HepG2 (cell line): ENCODE measurements around the gene ZNF17. TPM values are rescaled to one million over a fixed set of nuclear protein-coding genes. Genes with fewer than 3 reads are reported as not detected.

Source experiments
- CBFB ChIP-seq: sonication (generic); formaldehyde crosslinking; IDR thresholded peaks from 2 replicates; pipeline ENCODE4 v1.4.0; 2020; ENCODE audit warnings: missing genetic modification reagents
- CCAR2 ChIP-seq: fragments of 200-400 bp; formaldehyde crosslinking; optimal IDR thresholded peaks from 2 replicates; pipeline ENCODE3; 2018; ENCODE audit warnings: low read depth, mild to moderate bottlenecking, low read length, moderate library complexity
- ESRRA ChIP-seq: sonication (generic); formaldehyde crosslinking; IDR thresholded peaks from 2 replicates; pipeline ENCODE4 v1.5.1; 2020; ENCODE audit warnings: mild to moderate bottlenecking, low read depth, missing genetic modification reagents
- HDAC6 ChIP-seq: fragments of 200-600 bp; sonication (generic); IDR thresholded peaks from 2 replicates; pipeline ENCODE4 v1.7.0; 2017; ENCODE audit warnings: mild to moderate bottlenecking, antibody characterized with exemption, low read length, low read depth
- IRX3 ChIP-seq: sonication (generic); formaldehyde crosslinking; IDR thresholded peaks from 2 replicates; pipeline ENCODE4 v1.8.1; 2023; ENCODE audit warnings: mild to moderate bottlenecking, low read depth, missing genetic modification reagents, borderline replicate concordance
- KLF13 ChIP-seq: sonication (generic); formaldehyde crosslinking; IDR thresholded peaks from 2 replicates; pipeline ENCODE4 v1.4.0; 2020; ENCODE audit warnings: mild to moderate bottlenecking, missing genetic modification reagents
- NCOA5 ChIP-seq: sonication (generic); formaldehyde crosslinking; IDR thresholded peaks from 2 replicates; pipeline ENCODE4 v1.4.0; 2020; ENCODE audit warnings: missing genetic modification reagents
- NCOR1 ChIP-seq: fragments of 200-600 bp; sonication (generic); IDR thresholded peaks from 2 replicates; pipeline ENCODE4 v1.7.0; 2017; ENCODE audit warnings: antibody characterized with exemption, low read length, borderline replicate concordance
- PAXIP1 ChIP-seq: sonication (generic); formaldehyde crosslinking; conservative IDR thresholded peaks from 2 replicates; pipeline ENCODE4 v1.4.0; 2020; ENCODE audit warnings: mild to moderate bottlenecking, missing genetic modification reagents, moderate library complexity
- PHF8 ChIP-seq: sonication (generic); formaldehyde crosslinking; IDR thresholded peaks from 2 replicates; pipeline ENCODE4 v1.5.0; 2020; ENCODE audit warnings: missing genetic modification reagents
- RORA ChIP-seq: sonication (generic); formaldehyde crosslinking; IDR thresholded peaks from 2 replicates; pipeline ENCODE4 v1.5.0; 2020; ENCODE audit warnings: mild to moderate bottlenecking, missing genetic modification reagents, moderate library complexity
- TARDBP ChIP-seq: sonication (generic); formaldehyde crosslinking; IDR thresholded peaks from 2 replicates; pipeline ENCODE4 v1.8.0; 2022; ENCODE audit warnings: mild to moderate bottlenecking, missing genetic modification reagents
- TRIM24 ChIP-seq: sonication (generic); formaldehyde crosslinking; IDR thresholded peaks from 2 replicates; pipeline ENCODE4 v1.8.0; 2022; ENCODE audit warnings: mild to moderate bottlenecking, missing genetic modification reagents
- XRCC5 ChIP-seq: fragments of 200-400 bp; formaldehyde crosslinking; optimal IDR thresholded peaks from 2 replicates; pipeline ENCODE3; 2017; ENCODE audit warnings: mild to moderate bottlenecking, low read length
- ZFP90 ChIP-seq: sonication (generic); formaldehyde crosslinking; IDR thresholded peaks from 2 replicates; pipeline ENCODE4 v1.8.0; 2022; ENCODE audit warnings: missing genetic modification reagents, mild to moderate bottlenecking, inconsistent platforms, borderline replicate concordance
- ZNF24 ChIP-seq: fragments of 450-650 bp; IDR thresholded peaks from 2 replicates; pipeline ENCODE4 v1.6.1; 2017; ENCODE audit warnings: antibody characterized with exemption, mild to moderate bottlenecking
- ZNF274 ChIP-seq: sonication (generic); formaldehyde crosslinking; IDR thresholded peaks from 2 replicates; pipeline ENCODE4 v1.5.1; 2020; ENCODE audit warnings: mild to moderate bottlenecking, missing genetic modification reagents
- ZNF782 ChIP-seq: sonication (generic); formaldehyde crosslinking; IDR thresholded peaks from 2 replicates; pipeline ENCODE4 v1.4.0; 2020; ENCODE audit warnings: missing genetic modification reagents, mild to moderate bottlenecking, borderline replicate concordance
- ZNF878 ChIP-seq: sonication (generic); formaldehyde crosslinking; IDR thresholded peaks from 2 replicates; pipeline ENCODE4 v1.8.1; 2023; ENCODE audit warnings: mild to moderate bottlenecking, missing genetic modification reagents, moderate library complexity
- polyA plus RNA-seq, 8 experiments: library from polyadenylated mRNA; depleted of rRNA in 3 of 8; stranded (reverse) in 7 of 8; unstranded in 1 of 8; fragments of >200 nt; fragmentation: Illumina TruSeq in 4 of 8; extraction: Trizol in 4 of 8; gene quantifications; 2 replicates each; pipeline versions ENCODE4 v1.2.1 to v1.2.3, GENCODE V29; 2011 to 2016; ENCODE audit warnings: low read depth in 4 of 8, missing spikeins in 1 of 8, mixed read lengths in 1 of 8; ENCODE audit not compliant: insufficient read depth in 1 of 8
- total RNA-seq, 5 experiments: library from RNA; depleted of rRNA; stranded (reverse); fragments of >200 nt; fragmentation: Illumina TruSeq; extraction: Trizol; gene quantifications; 2 replicates each; pipeline ENCODE4 v1.2.3, GENCODE V29; 2016; ENCODE audit warnings: low read depth in 1 of 5
- TF ChIP-seq, protein P1 (sequence below): sonication (generic); formaldehyde crosslinking; IDR thresholded peaks from 2 replicates; pipeline ENCODE4 v1.4.0; 2020; ENCODE audit warnings: missing genetic modification reagents
- TF ChIP-seq, protein P2 (sequence below): sonication (generic); formaldehyde crosslinking; IDR thresholded peaks from 2 replicates; pipeline ENCODE4 v1.8.0; 2022; ENCODE audit warnings: mild to moderate bottlenecking, missing genetic modification reagents, moderate library complexity
- TF ChIP-seq, protein P3 (sequence below): sonication (generic); formaldehyde crosslinking; IDR thresholded peaks from 2 replicates; pipeline ENCODE4 v1.4.0; 2020; ENCODE audit warnings: missing genetic modification reagents

The ZNF17 gene
- total and polyA plus RNA-seq, 2 of the 13 experiments (the other 11 are each of a cell fraction or from before 2014, with no cell fraction given): 3.7 to 10.1 TPM

DNA sequence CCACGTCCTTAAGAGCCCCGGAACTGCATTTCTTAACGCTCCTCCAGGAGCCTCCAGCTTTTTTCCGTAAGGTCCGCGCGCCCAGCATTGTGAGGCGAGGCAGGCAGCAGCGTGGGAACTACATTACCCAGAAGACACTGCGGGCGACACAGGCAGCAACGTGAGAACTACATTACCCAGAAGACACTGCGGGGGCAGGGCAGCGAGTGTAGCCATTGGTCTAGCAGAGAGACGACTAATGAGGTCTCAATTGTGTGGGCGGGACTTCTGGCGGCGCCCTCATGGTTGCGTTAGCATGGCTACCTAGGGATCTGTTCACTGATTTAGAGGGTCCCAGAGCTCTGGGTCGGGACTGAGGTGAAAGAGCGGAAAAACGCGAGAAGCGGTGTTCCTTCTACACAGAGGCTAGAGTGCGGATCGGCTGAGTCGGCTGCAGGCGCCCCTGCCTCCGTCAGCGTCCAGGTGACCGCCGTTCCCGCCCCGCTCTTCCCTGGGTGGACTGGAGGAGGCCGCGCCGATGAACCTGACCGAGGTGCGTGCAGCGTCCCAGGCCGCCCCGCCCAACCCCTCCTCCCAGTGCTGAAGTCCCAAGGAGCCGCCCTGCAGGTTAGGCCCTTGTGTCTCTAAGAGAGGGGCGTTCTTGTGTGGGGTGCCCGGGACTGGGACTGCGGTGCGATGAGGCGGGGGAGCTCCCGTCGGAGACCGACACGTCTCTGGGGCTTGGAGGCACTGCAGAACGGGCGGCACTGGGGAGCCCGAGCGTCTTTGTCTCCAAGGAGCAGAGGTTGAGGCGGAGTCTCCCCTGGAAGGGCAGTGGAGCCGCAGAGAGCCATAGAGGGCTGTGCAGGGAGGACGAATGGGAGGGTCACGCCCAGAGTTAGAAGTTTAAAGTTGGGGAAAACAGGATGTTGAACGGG is 24.4 kb downstream of the ZNF17 start, which contains the start of gene ZNF749 (continued):
- TF ChIP-seq, protein P1, sequence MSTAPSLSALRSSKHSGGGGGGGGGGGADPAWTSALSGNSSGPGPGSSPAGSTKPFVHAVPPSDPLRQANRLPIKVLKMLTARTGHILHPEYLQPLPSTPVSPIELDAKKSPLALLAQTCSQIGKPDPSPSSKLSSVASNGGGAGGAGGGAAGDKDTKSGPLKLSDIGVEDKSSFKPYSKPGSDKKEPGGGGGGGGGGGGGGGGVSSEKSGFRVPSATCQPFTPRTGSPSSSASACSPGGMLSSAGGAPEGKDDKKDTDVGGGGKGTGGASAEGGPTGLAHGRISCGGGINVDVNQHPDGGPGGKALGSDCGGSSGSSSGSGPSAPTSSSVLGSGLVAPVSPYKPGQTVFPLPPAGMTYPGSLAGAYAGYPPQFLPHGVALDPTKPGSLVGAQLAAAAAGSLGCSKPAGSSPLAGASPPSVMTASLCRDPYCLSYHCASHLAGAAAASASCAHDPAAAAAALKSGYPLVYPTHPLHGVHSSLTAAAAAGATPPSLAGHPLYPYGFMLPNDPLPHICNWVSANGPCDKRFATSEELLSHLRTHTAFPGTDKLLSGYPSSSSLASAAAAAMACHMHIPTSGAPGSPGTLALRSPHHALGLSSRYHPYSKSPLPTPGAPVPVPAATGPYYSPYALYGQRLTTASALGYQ (CRISPR knock-in tag): no peak
- TF ChIP-seq ZNF274: no peak
- 0 out of 2 replicates have a peak, but pooled peaks have one; percentile 21 for TF ChIP-seq ZFP90 (CRISPR knock-in tag)
- TF ChIP-seq PHF8 (CRISPR knock-in tag): peak; percentile 87; the same call in 1 of the 2 replicates
- peak; percentile 39; the same call in 1 of the 2 replicates for TF ChIP-seq NCOR1
- no peak for TF ChIP-seq KLF13 (CRISPR knock-in tag)
- TF ChIP-seq NCOA5: no peak
- TF ChIP-seq IRX3 (CRISPR knock-in tag): no peak; the same call in 1 of the 2 replicates
- no peak for TF ChIP-seq ZNF782 (CRISPR knock-in tag)
- TF ChIP-seq, protein P2, sequence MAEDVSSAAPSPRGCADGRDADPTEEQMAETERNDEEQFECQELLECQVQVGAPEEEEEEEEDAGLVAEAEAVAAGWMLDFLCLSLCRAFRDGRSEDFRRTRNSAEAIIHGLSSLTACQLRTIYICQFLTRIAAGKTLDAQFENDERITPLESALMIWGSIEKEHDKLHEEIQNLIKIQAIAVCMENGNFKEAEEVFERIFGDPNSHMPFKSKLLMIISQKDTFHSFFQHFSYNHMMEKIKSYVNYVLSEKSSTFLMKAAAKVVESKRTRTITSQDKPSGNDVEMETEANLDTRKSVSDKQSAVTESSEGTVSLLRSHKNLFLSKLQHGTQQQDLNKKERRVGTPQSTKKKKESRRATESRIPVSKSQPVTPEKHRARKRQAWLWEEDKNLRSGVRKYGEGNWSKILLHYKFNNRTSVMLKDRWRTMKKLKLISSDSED (CRISPR knock-in tag): no peak
- no peak for TF ChIP-seq ZNF878
- TF ChIP-seq CBFB (CRISPR knock-in tag): 0 out of 2 replicates have a peak, but pooled peaks have one; percentile 23
- peak; percentile 58 for TF ChIP-seq XRCC5
- TF ChIP-seq HDAC6: no peak
- TF ChIP-seq ZNF24: no peak
- TF ChIP-seq, protein P3, sequence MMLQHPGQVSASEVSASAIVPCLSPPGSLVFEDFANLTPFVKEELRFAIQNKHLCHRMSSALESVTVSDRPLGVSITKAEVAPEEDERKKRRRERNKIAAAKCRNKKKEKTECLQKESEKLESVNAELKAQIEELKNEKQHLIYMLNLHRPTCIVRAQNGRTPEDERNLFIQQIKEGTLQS (CRISPR knock-in tag): peak; percentile 33; the same call in 1 of the 2 replicates
- TF ChIP-seq PAXIP1 (CRISPR knock-in tag): 0 out of 2 replicates have a peak, but pooled peaks have one; percentile 27
- no peak for TF ChIP-seq RORA (CRISPR knock-in tag)
- no peak; the same call in 1 of the 2 replicates for TF ChIP-seq ESRRA (CRISPR knock-in tag)
- TF ChIP-seq TRIM24: no peak
- no peak for TF ChIP-seq TARDBP (CRISPR knock-in tag)
- TF ChIP-seq CCAR2: no peak
